ENCODE measurements around the gene REC114. TPM values are rescaled to one million over a fixed set of nuclear protein-coding genes. Genes with fewer than 3 reads are reported as not detected.
"Not testable (repeated sequence)": the region's sequence is repeated elsewhere in the genome, so short reads cannot be mapped to it uniquely, and the experiment has no call there.

The REC114 gene
- total and polyA plus RNA-seq, 11 donors: 0.23 to 0.82 (median 0.48) TPM; not detected in 7

- Histone ChIP-seq H3K36me3 (no peaks in the 10 kb centered on the region), H3K27me3 (peaks cover 0 to 7% (median 0%) of the 10 kb centered on the region in 9 donors), H3K4me1 (peaks cover 0 to 3% (median 0%) of the 10 kb centered on the region in 12 donors), H3K27ac (no peak overlapping the region), H3K4me3 (no peak overlapping the region), H3K9me3 (no peaks in the 10 kb centered on the region)
- TF ChIP-seq POLR2A (IDR thresholded peaks at IDR 0.05): no peak
- TF ChIP-seq, protein P1, sequence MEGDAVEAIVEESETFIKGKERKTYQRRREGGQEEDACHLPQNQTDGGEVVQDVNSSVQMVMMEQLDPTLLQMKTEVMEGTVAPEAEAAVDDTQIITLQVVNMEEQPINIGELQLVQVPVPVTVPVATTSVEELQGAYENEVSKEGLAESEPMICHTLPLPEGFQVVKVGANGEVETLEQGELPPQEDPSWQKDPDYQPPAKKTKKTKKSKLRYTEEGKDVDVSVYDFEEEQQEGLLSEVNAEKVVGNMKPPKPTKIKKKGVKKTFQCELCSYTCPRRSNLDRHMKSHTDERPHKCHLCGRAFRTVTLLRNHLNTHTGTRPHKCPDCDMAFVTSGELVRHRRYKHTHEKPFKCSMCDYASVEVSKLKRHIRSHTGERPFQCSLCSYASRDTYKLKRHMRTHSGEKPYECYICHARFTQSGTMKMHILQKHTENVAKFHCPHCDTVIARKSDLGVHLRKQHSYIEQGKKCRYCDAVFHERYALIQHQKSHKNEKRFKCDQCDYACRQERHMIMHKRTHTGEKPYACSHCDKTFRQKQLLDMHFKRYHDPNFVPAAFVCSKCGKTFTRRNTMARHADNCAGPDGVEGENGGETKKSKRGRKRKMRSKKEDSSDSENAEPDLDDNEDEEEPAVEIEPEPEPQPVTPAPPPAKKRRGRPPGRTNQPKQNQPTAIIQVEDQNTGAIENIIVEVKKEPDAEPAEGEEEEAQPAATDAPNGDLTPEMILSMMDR (IDR thresholded peaks at IDR 0.05): no peak
- DNase-seq: no peak
- ATAC-seq: no peak
- intact Hi-C loops (cut with DNase I): no loop called here
- 90 to 96% (median 94%) methylated on average over 1 of the region's 1 CpG for WGBS, 4 donors
These were observed 18.5 kb upstream of the REC114 start for GRCh38 chr15:73424506-73424905.

DNA sequence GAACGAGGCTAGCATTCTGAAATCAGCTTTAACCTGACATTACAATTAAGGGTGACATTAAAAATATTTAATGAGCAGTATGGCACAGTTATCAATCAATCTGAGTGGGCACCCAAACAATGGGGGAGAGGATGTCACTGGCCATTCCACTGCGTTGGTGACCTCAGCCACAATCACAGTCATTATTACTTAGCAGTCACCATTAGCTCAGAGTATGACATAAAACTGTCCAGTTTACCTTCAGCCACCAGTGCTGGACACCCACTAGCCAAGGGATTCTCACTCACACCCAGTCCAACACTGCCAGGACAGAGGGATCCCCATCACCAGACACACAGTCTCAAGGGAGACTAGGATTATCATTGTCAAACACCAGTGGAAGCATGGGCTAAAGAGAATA lies 17.5 kb upstream of the REC114 start:
- Histone ChIP-seq H3K27ac (no peak overlapping the region), H3K27me3 (peaks cover 0 to 7% (median 0%) of the 10 kb centered on the region in 9 donors), H3K9me3 (no peaks in the 10 kb centered on the region), H3K4me3 (no peak overlapping the region), H3K36me3 (no peaks in the 10 kb centered on the region), H3K4me1 (peaks cover 0 to 3% (median 0%) of the 10 kb centered on the region in 12 donors)
- DNase-seq (no peak), ATAC-seq (no peak)
- TF ChIP-seq, protein P1 (IDR thresholded peaks at IDR 0.05): no peak
- no peak for TF ChIP-seq POLR2A (IDR thresholded peaks at IDR 0.05)
- 67 to 77% (median 72%) methylated on average over 2 of the region's 2 CpGs for WGBS, 4 donors
- intact Hi-C loops (cut with DNase I): no loop called here

- no peak for DNase-seq
- TF ChIP-seq POLR2A (IDR thresholded peaks at IDR 0.05): no peak
- TF ChIP-seq, protein P1 (IDR thresholded peaks at IDR 0.05): no peak
- H3K36me3 ChIP-seq: no peaks in the 10 kb centered on the region
- 32 to 47% (median 40%) methylated on average over 5 of the region's 5 CpGs for WGBS, 4 donors
- H3K27ac ChIP-seq: no peak overlapping the region
- no peak overlapping the region for H3K4me3 ChIP-seq
- H3K27me3 ChIP-seq: peaks cover 0 to 7% (median 0%) of the 10 kb centered on the region in 9 donors
- intact Hi-C loops (cut with DNase I): no loop called here
- no peaks in the 10 kb centered on the region for H3K9me3 ChIP-seq
- H3K4me1 ChIP-seq: peaks cover 0 to 3% (median 0%) of the 10 kb centered on the region in 12 donors
- no peak for ATAC-seq
These were observed 16.5 kb upstream of the REC114 start for GRCh38 chr15:73426323-73426994.

- DNase-seq; H3K27ac ChIP-seq; H3K4me1 ChIP-seq; H3K36me3 ChIP-seq; ATAC-seq; H3K9me3 ChIP-seq; H3K4me3 ChIP-seq; intact Hi-C loops (cut with DNase I): not testable (repeated sequence)
- H3K27me3 ChIP-seq: peaks cover 0 to 11% (median 0%) of the 10 kb centered on the region in 9 donors
- WGBS, 4 donors: 85 to 90% (median 88%) methylated on average over 7 of the region's 7 CpGs
These were observed 11.6 kb upstream of the REC114 start for GRCh38 chr15:73431329-73431728.

DNA sequence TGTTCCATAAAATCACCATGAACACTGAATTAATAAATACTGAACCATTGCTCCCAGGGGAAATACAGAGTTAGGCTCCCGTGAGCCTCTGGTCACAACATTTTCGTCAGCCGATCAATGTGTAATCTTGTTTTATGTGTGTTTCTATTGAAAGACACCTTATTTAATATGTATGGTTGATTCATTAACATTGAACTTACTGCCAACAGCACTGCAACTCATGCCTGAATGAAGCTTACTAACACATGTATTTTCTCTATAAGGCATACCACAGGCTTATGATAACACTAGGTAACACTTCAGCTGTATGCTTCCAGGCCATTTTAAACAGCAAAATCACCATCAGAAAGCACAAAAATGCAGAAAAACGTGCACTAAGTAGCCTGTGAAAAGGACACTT lies 9.1 kb upstream of the REC114 start:
- TF ChIP-seq, protein P1 (IDR thresholded peaks at IDR 0.05): no peak
- TF ChIP-seq POLR2A (IDR thresholded peaks at IDR 0.05): no peak
- Histone ChIP-seq H3K36me3 (no peaks in the 10 kb centered on the region), H3K27ac (no peak overlapping the region), H3K9me3 (no peaks in the 10 kb centered on the region), H3K4me3 (no peak overlapping the region), H3K4me1 (no peaks in the 10 kb centered on the region), H3K27me3 (peaks cover 0 to 12% (median 0%) of the 10 kb centered on the region in 9 donors)
- ATAC-seq (no peak), DNase-seq (no peak)
- intact Hi-C loops (cut with DNase I): no loop called here
- WGBS, 4 donors: 82 to 95% (median 87%) methylated on average over 4 of the region's 4 CpGs
